Measurements from ENCODE around the gene CDKAL1.

The CDKAL1 gene

GRCh38 chr6:20791944-20792343 lies 257.7 kb downstream of the CDKAL1 start:
- Histone ChIP-seq H3K27me3 (replicated peaks in 2 of 5; ENCODE audit: control insufficient read depth in 4 of 5, insufficient read depth in 5 of 5, low read length in 4 of 5) (no peaks in the 10 kb centered on the region), H3K4me3 (ENCODE audit: control insufficient read depth in 1 of 7, extremely low read depth in 1 of 7, insufficient read depth in 4 of 7, low read depth in 2 of 7, low read length in 6 of 7) (no peak overlapping the region), H3K9me3 (ENCODE audit: control extremely low read depth in 1 of 5, control insufficient read depth in 4 of 5, insufficient read depth in 2 of 5, low read depth in 1 of 5, low read length in 4 of 5) (no peaks in the 10 kb centered on the region), H3K36me3 (ENCODE audit: control insufficient read depth in 4 of 4, insufficient read depth in 4 of 4, low read length in 3 of 4) (peaks cover 0 to 5% (median 0%) of the 10 kb centered on the region in 4 experiments), H3K4me1 (ENCODE audit: control extremely low read depth in 1 of 4, control insufficient read depth in 4 of 4, insufficient read depth in 4 of 4, low read length in 3 of 4) (peaks cover 0 to 6% (median 0%) of the 10 kb centered on the region in 4 experiments), H3K27ac (ENCODE audit: insufficient read depth in 1 of 2, low read depth in 1 of 2, low read length in 2 of 2, poor library complexity in 1 of 2, severe bottlenecking in 2 of 2) (no peak overlapping the region)
- POLR2A ChIA-PET: no interaction called here
- 100% methylated on average over 1 of the region's 2 CpGs for WGBS (ENCODE audit: insufficient coverage)
- DNase-seq: no peak
- CTCF ChIA-PET: no interaction called here

GRCh38 chr6:20793174-20793573 lies 258.9 kb downstream of the CDKAL1 start:
- CTCF ChIA-PET: no interaction called here
- Histone ChIP-seq H3K27ac (ENCODE audit: insufficient read depth in 1 of 2, low read depth in 1 of 2, low read length in 2 of 2, poor library complexity in 1 of 2, severe bottlenecking in 2 of 2) (no peak overlapping the region), H3K4me3 (ENCODE audit: control insufficient read depth in 1 of 7, extremely low read depth in 1 of 7, insufficient read depth in 4 of 7, low read depth in 2 of 7, low read length in 6 of 7) (no peak overlapping the region), H3K9me3 (ENCODE audit: control extremely low read depth in 1 of 5, control insufficient read depth in 4 of 5, insufficient read depth in 2 of 5, low read depth in 1 of 5, low read length in 4 of 5) (no peaks in the 10 kb centered on the region), H3K4me1 (ENCODE audit: control extremely low read depth in 1 of 4, control insufficient read depth in 4 of 4, insufficient read depth in 4 of 4, low read length in 3 of 4) (peaks cover 0 to 6% (median 0%) of the 10 kb centered on the region in 4 experiments), H3K27me3 (replicated peaks in 2 of 5; ENCODE audit: control insufficient read depth in 4 of 5, insufficient read depth in 5 of 5, low read length in 4 of 5) (no peaks in the 10 kb centered on the region), H3K36me3 (ENCODE audit: control insufficient read depth in 4 of 4, insufficient read depth in 4 of 4, low read length in 3 of 4) (peaks cover 0 to 5% (median 0%) of the 10 kb centered on the region in 4 experiments)
- POLR2A ChIA-PET: no interaction called here
- no peak for DNase-seq
- WGBS (ENCODE audit: insufficient coverage): 75% methylated on average over 4 of the region's 5 CpGs

GRCh38 chr6:20797597-20797996 lies 263.3 kb downstream of the CDKAL1 start:
- H3K27me3 ChIP-seq (replicated peaks in 2 of 5; ENCODE audit: control insufficient read depth in 4 of 5, insufficient read depth in 5 of 5, low read length in 4 of 5): no peaks in the 10 kb centered on the region
- no peak overlapping the region for H3K4me3 ChIP-seq (ENCODE audit: control insufficient read depth in 1 of 7, extremely low read depth in 1 of 7, insufficient read depth in 4 of 7, low read depth in 2 of 7, low read length in 6 of 7)
- ChIA-PET POLR2A (no interaction called here), CTCF (interaction anchor here (0.6 kb wide), 1 partner anchor 12 kb away, joined by 3 read pairs; no protein-coding TSS in a partner anchor)
- no peaks in the 10 kb centered on the region for H3K9me3 ChIP-seq (ENCODE audit: control extremely low read depth in 1 of 5, control insufficient read depth in 4 of 5, insufficient read depth in 2 of 5, low read depth in 1 of 5, low read length in 4 of 5)
- H3K4me1 ChIP-seq (ENCODE audit: control extremely low read depth in 1 of 4, control insufficient read depth in 4 of 4, insufficient read depth in 4 of 4, low read length in 3 of 4): no peaks in the 10 kb centered on the region
- WGBS (ENCODE audit: insufficient coverage): no CpG with 5 or more reads among the region's 7 CpGs
- DNase-seq: no peak
- H3K36me3 ChIP-seq (ENCODE audit: control insufficient read depth in 4 of 4, insufficient read depth in 4 of 4, low read length in 3 of 4): no peaks in the 10 kb centered on the region
- no peak overlapping the region for H3K27ac ChIP-seq (ENCODE audit: insufficient read depth in 1 of 2, low read depth in 1 of 2, low read length in 2 of 2, poor library complexity in 1 of 2, severe bottlenecking in 2 of 2)

- ChIA-PET CTCF (no interaction called here), POLR2A (no interaction called here)
- no peaks in the 10 kb centered on the region for H3K4me1 ChIP-seq (ENCODE audit: control extremely low read depth in 1 of 4, control insufficient read depth in 4 of 4, insufficient read depth in 4 of 4, low read length in 3 of 4)
- H3K36me3 ChIP-seq (ENCODE audit: control insufficient read depth in 4 of 4, insufficient read depth in 4 of 4, low read length in 3 of 4): no peaks in the 10 kb centered on the region
- H3K4me3 ChIP-seq (ENCODE audit: control insufficient read depth in 1 of 7, extremely low read depth in 1 of 7, insufficient read depth in 4 of 7, low read depth in 2 of 7, low read length in 6 of 7): no peak overlapping the region
- no peaks in the 10 kb centered on the region for H3K27me3 ChIP-seq (replicated peaks in 2 of 5; ENCODE audit: control insufficient read depth in 4 of 5, insufficient read depth in 5 of 5, low read length in 4 of 5)
- no peak overlapping the region for H3K27ac ChIP-seq (ENCODE audit: insufficient read depth in 1 of 2, low read depth in 1 of 2, low read length in 2 of 2, poor library complexity in 1 of 2, severe bottlenecking in 2 of 2)
- no peaks in the 10 kb centered on the region for H3K9me3 ChIP-seq (ENCODE audit: control extremely low read depth in 1 of 5, control insufficient read depth in 4 of 5, insufficient read depth in 2 of 5, low read depth in 1 of 5, low read length in 4 of 5)
- DNase-seq: no peak
These were observed 266.0 kb downstream of the CDKAL1 start for GRCh38 chr6:20800229-20800628.

GRCh38 chr6:20800653-20801052 lies 266.4 kb downstream of the CDKAL1 start:
- no peak overlapping the region for H3K4me3 ChIP-seq (ENCODE audit: control insufficient read depth in 1 of 7, extremely low read depth in 1 of 7, insufficient read depth in 4 of 7, low read depth in 2 of 7, low read length in 6 of 7)
- POLR2A ChIA-PET: no interaction called here
- peaks cover 0 to 3% (median 0%) of the 10 kb centered on the region in 5 experiments for H3K9me3 ChIP-seq (ENCODE audit: control extremely low read depth in 1 of 5, control insufficient read depth in 4 of 5, insufficient read depth in 2 of 5, low read depth in 1 of 5, low read length in 4 of 5)
- peaks cover 0 to 4% (median 0%) of the 10 kb centered on the region in 4 experiments for H3K36me3 ChIP-seq (ENCODE audit: control insufficient read depth in 4 of 4, insufficient read depth in 4 of 4, low read length in 3 of 4)
- no peaks in the 10 kb centered on the region for H3K4me1 ChIP-seq (ENCODE audit: control extremely low read depth in 1 of 4, control insufficient read depth in 4 of 4, insufficient read depth in 4 of 4, low read length in 3 of 4)
- no peak overlapping the region for H3K27ac ChIP-seq (ENCODE audit: insufficient read depth in 1 of 2, low read depth in 1 of 2, low read length in 2 of 2, poor library complexity in 1 of 2, severe bottlenecking in 2 of 2)
- DNase-seq: no peak
- no peaks in the 10 kb centered on the region for H3K27me3 ChIP-seq (replicated peaks in 2 of 5; ENCODE audit: control insufficient read depth in 4 of 5, insufficient read depth in 5 of 5, low read length in 4 of 5)
- CTCF ChIA-PET: no interaction called here
- 100% methylated on average over 3 of the region's 4 CpGs for WGBS (ENCODE audit: insufficient coverage)

- WGBS (ENCODE audit: insufficient coverage): no CpG with 5 or more reads among the region's 3 CpGs
- no peaks in the 10 kb centered on the region for H3K27me3 ChIP-seq (replicated peaks in 2 of 5; ENCODE audit: control insufficient read depth in 4 of 5, insufficient read depth in 5 of 5, low read length in 4 of 5)
- H3K9me3 ChIP-seq (ENCODE audit: control extremely low read depth in 1 of 5, control insufficient read depth in 4 of 5, insufficient read depth in 2 of 5, low read depth in 1 of 5, low read length in 4 of 5): peaks cover 0 to 11% (median 3%) of the 10 kb centered on the region in 5 experiments
- no peaks in the 10 kb centered on the region for H3K4me1 ChIP-seq (ENCODE audit: control extremely low read depth in 1 of 4, control insufficient read depth in 4 of 4, insufficient read depth in 4 of 4, low read length in 3 of 4)
- no peak overlapping the region for H3K4me3 ChIP-seq (ENCODE audit: control insufficient read depth in 1 of 7, extremely low read depth in 1 of 7, insufficient read depth in 4 of 7, low read depth in 2 of 7, low read length in 6 of 7)
- H3K36me3 ChIP-seq (ENCODE audit: control insufficient read depth in 4 of 4, insufficient read depth in 4 of 4, low read length in 3 of 4): peaks cover 0 to 12% (median 4%) of the 10 kb centered on the region in 4 experiments
- H3K27ac ChIP-seq (ENCODE audit: insufficient read depth in 1 of 2, low read depth in 1 of 2, low read length in 2 of 2, poor library complexity in 1 of 2, severe bottlenecking in 2 of 2): no peak overlapping the region
- ChIA-PET CTCF (no interaction called here), POLR2A (no interaction called here)
- DNase-seq: no peak
These were observed 267.3 kb downstream of the CDKAL1 start for GRCh38 chr6:20801595-20801994.

- H3K27me3 ChIP-seq (replicated peaks in 2 of 5; ENCODE audit: control insufficient read depth in 4 of 5, insufficient read depth in 5 of 5, low read length in 4 of 5): no peaks in the 10 kb centered on the region
- no peak overlapping the region for H3K27ac ChIP-seq (ENCODE audit: insufficient read depth in 1 of 2, low read depth in 1 of 2, low read length in 2 of 2, poor library complexity in 1 of 2, severe bottlenecking in 2 of 2)
- H3K4me1 ChIP-seq (ENCODE audit: control extremely low read depth in 1 of 4, control insufficient read depth in 4 of 4, insufficient read depth in 4 of 4, low read length in 3 of 4): no peaks in the 10 kb centered on the region
- no peak overlapping the region for H3K4me3 ChIP-seq (ENCODE audit: control insufficient read depth in 1 of 7, extremely low read depth in 1 of 7, insufficient read depth in 4 of 7, low read depth in 2 of 7, low read length in 6 of 7)
- H3K9me3 ChIP-seq (ENCODE audit: control extremely low read depth in 1 of 5, control insufficient read depth in 4 of 5, insufficient read depth in 2 of 5, low read depth in 1 of 5, low read length in 4 of 5): peaks cover 0 to 16% (median 3%) of the 10 kb centered on the region in 5 experiments
- POLR2A ChIA-PET: no interaction called here
- no peak for DNase-seq
- CTCF ChIA-PET: no interaction called here
- peaks cover 0 to 16% (median 4%) of the 10 kb centered on the region in 4 experiments for H3K36me3 ChIP-seq (ENCODE audit: control insufficient read depth in 4 of 4, insufficient read depth in 4 of 4, low read length in 3 of 4)
- 100% methylated on average over 1 of the region's 1 CpG for WGBS (ENCODE audit: insufficient coverage)
These were observed 268.3 kb downstream of the CDKAL1 start for GRCh38 chr6:20802596-20802995.

Measured in common myeloid progenitor, CD34-positive (primary cell).